Kidney glomerular epithelial cell (primary cell): Measurements from ENCODE around the gene SNRNP48.

Source experiments
- DNase-seq: peaks from one replicate; lab custom pipeline; 2025; lab: John Stamatoyannopoulos, UW

SNRNP48 gene

DNA sequence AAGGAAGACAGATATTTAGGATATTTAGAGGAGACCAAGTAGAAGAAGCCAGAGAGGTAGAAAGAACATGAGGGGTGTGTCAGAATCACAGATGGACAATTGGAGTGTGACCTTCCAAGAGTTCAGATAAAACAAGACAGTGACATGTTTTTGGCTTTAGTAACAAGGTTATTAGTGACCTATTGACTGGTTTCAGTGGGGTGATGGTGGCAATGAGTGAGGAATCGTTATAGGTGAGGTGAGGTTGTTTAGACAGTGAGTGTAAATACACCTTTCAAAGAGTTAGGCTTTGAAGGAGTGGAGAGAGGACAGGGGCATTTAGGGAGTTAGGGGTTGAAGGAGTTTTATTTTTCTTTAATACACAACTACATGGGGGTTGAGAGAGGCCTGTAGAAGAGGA is 3.2 kb downstream of the SNRNP48 start:
- no peak for DNase-seq

- peak; percentile 46 for DNase-seq
Observed at GRCh38 chr6:7594579-7595125, 4.7 kb downstream of the SNRNP48 start.

DNA sequence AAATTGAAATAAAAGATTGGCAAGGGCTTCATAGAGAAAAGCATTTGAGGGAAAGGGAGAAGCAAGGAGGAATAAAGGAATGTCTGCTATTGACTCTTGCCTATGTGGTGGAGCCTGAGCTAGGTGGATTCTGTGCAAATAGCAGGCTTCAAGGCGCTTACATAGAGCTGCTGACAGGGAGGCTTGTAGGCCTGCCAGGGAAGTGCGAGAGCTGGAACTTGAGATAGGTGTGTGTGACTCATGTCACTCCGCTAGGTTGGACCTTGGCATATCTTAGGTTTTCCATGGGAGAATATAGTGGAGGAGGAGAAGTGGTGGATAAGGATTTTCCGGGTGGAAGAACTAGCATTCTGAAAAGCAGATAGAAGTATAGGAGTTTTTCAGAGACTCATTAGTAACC is 14.0 kb downstream of the SNRNP48 start:
- no peak for DNase-seq

DNA sequence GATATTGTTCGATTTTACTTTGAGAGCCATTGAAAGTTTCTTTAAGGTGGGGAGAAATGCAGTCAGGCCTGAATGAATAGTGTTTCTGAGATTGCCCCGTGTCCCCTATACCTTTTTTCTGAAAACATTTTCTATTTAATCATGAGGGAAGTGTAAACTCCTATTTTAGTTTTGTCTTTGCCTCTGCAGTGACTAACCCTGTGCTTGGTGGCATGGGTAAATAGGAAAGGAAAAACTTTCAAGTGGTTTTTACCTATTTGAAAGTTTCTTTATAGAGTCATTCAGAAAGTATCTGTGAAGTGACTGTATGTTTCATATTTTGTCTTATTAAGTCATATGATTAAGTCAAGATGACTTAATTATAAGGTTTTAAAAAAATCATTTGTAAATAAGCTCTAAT is 14.5 kb downstream of the SNRNP48 start:
- no peak for DNase-seq

GRCh38 chr6:7615611-7616383 is 25.8 kb downstream of the SNRNP48 start:
- peak; percentile 71 for DNase-seq

- no peak for DNase-seq
Observed at GRCh38 chr6:7617801-7618764, 28.1 kb downstream of the SNRNP48 start.

DNA sequence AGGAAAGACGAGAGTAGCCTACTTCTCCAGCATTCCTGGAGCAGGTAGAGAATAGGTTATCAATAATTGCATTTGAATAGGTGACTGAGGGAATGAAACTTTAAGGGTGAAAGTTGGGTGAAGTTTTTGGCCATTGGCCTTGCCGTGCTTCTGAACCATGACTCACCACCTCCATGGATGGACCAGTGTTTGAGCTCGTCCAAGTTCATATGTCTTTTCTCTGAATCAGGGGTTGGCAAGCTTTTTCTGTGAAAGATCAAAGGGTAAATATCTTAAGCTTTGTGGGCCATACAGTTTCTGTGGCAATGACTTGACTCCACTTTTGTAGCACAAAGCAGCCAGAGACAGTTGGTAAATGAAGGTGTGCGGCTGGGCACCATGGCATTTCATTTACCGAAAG is 31.8 kb downstream of the SNRNP48 start:
- no peak for DNase-seq

- no peak for DNase-seq
Observed at GRCh38 chr6:7624796-7625710, 35.1 kb downstream of the SNRNP48 start.

DNA sequence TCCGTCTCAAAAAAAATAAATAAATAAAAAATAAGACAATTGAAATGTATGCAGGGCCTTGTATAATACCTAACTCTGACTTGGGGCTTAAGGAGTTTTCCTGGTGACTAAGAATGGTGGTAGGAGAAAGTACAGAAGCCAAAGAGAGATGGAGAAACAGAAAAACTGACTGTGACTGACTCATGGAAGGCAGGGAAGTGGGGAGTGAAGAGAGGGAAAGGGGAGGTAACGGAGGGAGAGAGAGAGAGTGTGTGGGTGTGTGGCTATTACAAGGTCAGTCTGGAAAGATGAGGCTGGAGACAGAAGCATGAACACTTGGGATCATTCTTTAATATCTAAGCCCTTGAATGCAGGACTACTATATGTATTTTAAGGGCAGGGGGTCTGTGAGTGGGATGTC is 38.5 kb downstream of the SNRNP48 start:
- DNase-seq, result peak; percentile 23

DNA sequence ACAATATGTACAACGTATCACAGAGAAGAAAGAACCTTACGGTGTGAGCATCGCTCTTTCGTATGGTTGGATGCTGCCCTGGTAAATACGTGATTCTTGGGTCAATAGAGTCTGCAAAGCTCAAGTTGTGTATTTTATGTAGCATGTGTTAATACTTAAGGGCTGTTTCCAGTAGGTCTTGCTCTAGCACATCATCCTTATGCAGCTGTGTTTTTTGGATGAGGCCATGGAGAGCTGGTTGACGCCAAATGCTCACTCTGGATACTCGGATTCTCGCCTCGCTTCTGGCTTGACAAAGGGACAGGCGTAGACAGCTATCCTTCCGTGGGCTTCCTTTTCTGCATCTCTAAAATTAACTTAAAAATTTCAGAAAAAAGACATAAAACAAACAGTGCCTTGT is 38.9 kb downstream of the SNRNP48 start:
- DNase-seq, result no peak

- no peak for DNase-seq
Observed at GRCh38 chr6:7629321-7629720, 39.3 kb downstream of the SNRNP48 start.

DNA sequence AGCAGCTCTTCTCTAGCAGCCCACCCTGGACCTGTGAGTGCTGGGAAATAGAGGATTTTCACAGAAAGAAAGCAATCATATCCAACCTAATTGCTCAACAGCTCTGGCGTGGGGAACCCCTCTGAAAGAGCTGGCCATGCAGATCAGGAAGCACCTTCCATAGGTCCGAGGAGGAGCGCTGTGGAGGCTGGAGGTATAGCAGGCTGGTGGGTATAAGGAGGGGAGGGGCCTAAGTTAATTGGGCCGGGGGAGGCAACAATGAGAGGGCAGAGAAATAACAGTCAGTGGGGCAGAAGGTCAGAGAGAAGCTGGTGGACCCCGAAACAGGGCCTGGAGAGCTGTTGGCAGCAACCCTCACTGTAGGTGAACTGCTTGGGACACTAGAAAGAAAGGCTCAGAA is 40.8 kb downstream of the SNRNP48 start:
- no peak for DNase-seq

DNA sequence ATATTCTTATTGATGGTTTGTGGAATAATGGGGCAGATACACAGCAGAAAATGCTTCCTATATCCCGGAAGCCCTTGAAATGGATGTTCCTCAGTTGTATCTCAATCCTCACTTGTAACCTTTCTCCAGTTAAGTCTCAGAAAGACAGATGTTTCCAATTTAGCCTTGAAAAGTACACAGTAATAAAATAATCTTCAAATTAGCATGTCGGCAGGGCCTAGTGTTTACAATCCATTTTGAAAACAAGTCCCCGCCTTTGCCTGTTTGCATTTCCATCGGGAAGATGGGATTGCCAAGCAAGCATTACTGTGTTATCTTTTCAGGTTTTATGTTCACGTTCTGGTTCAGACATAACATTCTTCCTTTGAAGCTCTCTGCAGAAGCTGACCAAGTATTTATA is 41.5 kb downstream of the SNRNP48 start:
- no peak for DNase-seq

- no peak for DNase-seq
Observed at GRCh38 chr6:7632501-7633290, 42.7 kb downstream of the SNRNP48 start.

- DNase-seq, result no peak
Observed at GRCh38 chr6:7633361-7633760, 43.4 kb downstream of the SNRNP48 start.

DNA sequence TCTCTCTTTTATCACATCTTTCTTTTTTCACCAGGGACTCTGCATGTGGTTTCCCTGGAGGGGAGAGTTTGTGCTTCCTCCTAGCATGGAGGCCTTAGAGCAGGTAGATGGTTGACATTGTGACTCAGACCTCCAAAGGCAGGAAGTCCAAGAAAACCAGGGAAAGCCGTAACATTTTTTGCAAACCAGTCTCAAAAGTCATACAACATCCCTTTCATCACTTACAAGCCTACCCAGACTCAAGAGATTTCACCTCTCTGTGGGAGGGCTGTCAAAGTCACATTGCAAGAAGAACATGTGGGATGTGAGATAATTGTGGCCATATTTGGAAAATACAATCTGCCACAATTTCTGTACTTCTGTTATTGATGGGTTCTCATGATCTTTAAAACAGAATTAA is 46.2 kb downstream of the SNRNP48 start:
- DNase-seq, result no peak

DNA sequence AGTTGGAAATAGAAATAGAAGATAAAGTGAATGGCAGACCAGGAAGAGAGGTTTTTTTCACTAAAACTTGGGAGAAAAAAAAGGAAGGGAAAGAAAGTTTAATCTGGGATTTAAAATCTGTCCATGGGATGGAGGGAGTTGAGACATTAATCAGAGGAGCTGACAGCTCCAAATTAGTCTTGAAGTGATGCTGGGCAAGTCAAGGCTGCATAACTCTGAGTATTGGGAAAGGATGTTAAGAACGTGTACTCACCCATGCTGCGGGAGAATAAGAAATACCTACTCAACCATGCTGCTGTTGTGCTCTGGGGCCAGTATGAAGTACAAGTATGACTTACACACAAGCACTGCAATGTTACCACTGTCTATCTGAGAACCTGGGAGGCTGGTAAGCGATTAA is 47.5 kb downstream of the SNRNP48 start:
- peak; percentile 12 for DNase-seq

GRCh38 chr6:7639427-7639826 is 49.4 kb downstream of the SNRNP48 start:
- DNase-seq, result no peak

GRCh38 chr6:7640016-7640415 is 50.0 kb downstream of the SNRNP48 start:
- no peak for DNase-seq

DNA sequence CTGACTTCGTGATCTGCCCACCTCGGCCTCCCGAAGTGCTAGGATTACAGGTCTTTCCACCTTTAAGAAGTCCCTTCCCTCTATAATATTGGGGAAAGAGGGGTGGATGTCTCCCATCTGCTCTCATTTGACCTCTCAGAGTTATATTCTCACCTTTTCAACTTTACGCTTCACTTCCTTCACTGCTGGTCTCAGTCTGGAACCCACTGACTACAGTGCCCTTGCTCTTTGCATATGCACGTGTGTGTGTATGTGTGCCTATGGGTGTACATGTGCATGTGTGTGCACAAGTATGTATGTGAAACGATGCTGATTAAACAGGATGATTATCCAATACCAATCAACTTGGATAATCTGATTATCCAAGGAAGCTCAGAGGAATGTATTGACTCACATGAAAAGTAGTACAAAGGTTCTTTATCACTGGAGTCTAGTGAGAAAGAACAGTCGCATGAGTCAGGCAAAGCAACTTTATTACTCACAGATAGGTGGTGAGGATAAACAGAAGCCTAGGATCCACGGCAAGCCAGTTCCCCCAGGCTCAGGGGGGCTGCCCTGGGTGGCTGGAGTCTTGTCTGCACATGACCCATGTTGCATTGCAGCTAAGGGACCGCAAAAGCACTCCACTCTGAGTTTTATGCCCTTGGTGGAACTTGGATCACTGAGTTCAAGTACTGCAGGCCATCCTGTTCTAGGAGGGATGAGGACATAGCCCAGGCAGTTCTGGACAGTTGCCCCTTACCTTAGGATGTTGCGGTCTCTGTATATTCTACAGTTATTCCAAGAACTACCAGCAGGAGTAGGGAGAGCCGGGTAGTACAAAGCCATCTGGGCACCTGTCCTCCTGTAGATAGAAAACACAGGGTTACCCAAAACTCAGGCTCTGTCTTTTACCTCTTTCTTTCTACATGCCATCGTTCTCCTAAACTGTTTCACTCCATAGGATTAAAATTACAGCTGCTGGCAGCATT is 50.9 kb downstream of the SNRNP48 start:
- DNase-seq, result peak; percentile 78
